DMS 273 (cell line): Measurements from ENCODE around the gene VAV3.

Source experiments
- DNase-seq: peaks from one replicate; lab custom pipeline; 2025; ENCODE audit not compliant: unreplicated experiment; lab: John Stamatoyannopoulos, UW

Gene VAV3

DNA sequence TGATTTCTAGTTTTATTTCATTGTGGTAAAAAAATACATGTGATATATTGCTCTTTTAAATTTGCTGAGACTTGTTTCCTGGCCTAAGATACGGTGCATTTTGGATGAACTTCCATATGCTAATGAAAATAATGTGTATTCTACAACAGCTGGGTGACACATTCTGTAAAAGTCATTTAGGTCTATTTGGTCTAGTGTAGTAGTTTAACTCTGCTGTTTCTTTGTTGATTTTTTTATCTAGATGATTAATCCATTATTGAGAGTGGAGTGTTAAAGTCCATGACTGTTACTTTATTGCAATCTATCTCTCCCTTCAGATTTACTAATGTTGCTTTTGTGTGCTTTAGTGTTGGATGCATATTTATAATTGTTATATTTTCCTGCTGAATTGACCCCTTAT lies 161.4 kb downstream of the VAV3 start:
- DNase-seq = no peak

DNA sequence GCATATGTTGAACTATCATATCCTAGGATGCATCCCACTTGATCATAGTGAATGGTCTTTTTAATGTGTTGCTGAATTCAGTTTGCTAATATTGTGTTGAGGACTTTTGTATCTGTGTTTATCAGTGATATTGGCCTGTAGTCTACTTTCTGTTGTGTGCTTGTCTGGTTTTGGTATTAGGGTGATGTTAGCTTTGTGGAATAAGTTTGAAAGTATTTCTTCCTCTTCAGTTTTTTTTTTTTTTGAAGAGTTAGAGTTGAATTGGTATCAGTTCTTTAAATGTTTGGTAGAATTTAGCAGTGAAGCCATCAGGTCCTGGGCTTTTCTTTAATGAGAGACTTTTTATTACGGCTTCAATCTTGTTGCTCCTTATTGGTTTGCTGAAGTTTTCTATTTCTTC lies 162.3 kb downstream of the VAV3 start:
- DNase-seq = no peak

DNA sequence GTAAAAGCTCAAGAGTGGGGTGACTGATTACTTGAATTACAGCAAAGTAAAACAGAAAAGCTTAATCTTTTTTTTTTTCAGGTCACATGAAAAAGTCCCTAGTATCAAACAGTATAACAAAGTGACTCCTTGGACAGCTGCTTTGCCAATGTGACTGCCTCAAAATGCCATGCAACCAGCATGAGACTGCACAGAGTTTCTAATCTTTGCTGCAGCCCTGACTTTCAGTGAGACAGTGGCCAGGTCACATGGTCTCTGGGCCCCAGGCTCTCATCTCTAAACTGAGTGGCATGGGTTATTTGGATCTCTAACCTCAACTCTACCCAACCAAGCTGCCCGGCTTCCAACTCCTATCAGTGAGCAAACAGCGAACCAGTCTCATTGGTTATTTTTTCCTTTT lies 169.0 kb downstream of the VAV3 start:
- no peak for DNase-seq

DNA sequence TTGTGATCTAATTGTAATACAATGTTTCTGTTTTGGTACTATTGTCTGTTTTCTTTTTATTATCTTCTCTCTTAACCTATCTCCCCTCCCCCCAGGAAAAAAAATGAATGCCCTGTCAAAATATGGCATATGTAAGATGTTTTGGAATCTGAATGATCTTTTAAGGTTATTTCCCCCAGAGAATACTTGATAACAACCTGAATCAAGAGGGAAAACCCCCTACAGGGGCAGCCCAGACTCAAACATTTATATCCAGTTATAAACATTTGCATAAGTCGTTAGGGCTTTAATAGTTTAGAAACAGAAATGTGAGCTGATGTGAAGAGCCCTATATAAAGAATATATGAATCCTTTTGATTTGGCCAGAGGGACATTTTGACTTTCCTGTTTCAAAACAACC lies 169.5 kb downstream of the VAV3 start:
- DNase-seq = no peak

DNA sequence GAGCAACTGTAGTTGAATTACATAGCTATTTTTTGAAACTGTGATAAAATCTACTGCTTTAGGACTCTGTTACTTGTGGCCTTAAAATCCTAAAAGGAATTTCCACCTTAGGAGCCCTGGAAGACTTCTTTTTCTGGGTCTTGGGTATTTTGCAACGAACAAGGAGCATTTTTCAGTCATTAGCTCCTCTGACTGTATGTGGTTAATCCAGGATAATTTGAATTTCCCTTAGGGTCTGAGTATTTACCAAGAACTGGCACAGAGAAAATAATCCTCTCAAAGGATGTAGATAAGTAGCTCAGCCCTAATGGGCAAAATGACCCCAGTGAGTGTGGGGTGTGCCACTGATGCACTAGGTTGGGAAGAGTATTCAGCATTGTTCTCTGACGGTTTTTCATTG lies 170.4 kb downstream of the VAV3 start:
- no peak for DNase-seq

DNA sequence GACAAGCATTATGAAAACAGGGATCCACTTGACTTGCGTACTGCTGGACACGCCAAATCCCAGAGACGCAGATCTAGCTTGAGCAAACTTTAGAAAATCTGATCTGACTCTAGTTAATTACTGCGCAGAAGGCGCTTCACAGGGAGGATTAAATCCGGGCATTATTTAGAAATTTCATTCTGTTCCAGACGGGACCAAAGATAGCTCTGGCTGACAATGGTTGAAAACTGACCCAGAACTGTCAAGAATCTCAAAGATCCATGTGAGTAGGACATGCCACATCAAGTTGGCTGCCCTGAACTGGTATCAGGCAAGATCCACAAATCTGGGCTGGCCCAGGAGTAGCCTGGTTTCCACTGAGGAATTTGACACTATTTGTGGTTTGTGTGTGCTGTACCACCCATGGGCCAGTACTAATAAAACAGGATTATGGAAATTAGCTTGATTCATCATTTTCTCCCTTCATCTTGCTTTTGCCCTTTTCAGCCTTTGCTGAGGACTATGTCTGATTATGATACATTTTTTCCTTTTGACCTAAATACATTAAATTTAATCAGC lies 171.0 kb downstream of the VAV3 start:
- no peak for DNase-seq

DNA sequence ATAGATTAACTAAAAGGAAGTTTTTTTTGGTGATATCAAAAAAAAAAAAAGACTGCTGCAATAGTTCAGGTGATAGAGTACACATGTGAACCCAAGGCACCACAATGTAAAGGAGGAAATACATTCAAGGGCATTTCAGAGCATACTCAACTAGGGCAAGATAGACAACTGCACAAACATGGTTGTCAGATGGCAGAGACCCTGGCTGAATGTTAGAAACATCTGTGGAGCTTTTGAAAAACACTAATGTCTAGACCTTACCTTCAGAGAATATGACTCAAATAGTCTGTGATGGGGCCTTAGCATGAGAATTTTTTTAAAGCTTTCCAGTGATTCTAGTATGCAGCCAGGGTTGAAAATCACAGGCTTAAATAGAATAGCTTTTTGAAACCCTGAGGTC lies 173.6 kb downstream of the VAV3 start:
- DNase-seq = no peak

DNA sequence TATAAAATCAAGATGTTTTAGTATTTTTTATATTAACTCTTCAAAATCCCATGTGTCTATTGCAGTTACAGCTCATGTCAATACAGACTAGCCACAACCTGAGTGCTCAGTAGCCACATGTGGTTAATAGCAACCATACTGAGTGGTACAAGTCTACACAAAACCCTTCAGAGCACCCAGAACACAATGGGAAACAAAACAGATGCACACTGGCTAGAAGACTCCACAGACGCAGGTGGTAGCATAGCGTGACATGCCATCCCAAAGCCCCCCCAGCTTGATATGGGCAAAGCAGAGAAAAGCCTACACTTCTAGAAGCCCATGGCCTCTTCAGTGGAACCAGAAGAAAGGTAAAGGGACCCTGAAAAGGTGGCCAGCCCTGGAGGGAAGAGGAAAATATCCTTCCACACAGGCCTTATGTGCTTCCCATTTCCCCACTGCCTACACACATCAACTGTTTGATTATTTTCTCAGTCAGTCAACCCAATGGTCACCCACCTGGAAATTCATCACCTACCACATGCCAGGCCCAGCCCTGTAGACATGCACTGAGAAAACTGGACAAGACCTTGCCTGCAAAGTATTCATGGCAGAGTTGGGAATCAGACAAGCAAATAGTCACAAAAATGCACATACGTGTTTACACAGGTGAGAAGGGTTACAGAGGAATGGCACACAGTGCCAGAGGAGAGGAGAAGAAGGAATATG lies 175.0 kb downstream of the VAV3 start:
- DNase-seq = no peak

DNA sequence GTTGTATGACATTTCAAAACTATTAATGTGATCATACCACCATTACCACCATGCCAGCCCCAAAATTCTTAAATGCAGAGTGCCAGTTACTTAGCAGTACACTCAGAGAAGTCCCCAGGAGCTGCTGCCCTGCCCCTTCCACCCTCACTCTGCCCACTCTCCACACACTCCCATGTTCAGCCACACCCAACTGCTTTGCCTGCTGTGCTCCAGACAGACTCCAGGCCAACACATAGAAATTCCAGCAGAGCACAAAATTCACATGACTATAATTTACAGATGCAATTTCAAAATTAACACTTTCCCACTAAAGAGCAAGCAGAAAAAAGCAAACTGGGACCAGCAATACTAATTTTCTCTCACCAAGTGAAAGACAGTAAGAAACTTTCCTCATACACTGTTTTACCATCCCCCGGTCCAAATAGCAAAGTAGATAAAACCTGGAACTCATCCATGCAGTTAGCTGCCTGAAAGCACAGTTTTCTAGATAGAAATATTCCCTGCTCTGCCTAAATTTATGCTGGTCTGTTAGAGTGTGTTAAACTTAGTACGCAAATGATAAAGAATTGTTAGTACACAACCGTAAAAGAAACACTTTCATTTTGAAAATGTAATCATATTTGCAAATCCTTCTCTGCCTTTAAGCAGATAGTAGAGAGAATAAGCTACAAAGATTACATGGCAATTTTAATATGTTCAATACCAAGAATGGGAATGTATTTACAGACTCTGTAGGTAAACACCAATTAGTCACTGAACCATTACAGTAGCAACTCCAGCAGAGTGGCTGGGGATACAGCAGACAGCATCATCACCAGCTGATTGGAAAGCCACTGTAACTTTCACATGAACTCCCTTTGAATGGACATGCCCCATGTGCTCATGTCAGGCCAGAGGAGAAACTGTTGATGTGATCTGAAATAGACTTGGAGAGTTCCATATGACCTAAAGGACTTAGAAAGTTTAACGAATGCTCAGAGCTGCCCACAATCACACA lies 176.5 kb downstream of the VAV3 start:
- no peak for DNase-seq

DNA sequence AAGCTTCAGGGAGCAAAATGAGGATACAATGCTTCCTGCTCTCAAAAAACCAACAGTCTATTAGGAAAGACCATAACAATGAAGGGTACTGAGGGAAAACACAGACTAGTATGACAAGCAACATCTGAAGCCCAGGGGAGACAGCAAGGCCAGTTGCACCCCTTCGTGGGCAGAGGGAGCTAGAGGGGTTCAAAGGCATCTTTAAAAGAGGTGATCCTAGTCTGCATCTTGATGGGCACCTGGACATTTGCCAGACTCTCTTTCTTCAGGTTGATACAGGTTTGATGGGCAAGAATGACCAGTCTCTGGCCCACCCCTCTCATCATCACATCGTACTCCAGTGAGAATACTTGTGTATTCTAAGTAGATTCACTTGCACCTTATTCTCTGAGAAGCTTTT lies 177.7 kb downstream of the VAV3 start:
- peak; percentile 53 for DNase-seq

DNA sequence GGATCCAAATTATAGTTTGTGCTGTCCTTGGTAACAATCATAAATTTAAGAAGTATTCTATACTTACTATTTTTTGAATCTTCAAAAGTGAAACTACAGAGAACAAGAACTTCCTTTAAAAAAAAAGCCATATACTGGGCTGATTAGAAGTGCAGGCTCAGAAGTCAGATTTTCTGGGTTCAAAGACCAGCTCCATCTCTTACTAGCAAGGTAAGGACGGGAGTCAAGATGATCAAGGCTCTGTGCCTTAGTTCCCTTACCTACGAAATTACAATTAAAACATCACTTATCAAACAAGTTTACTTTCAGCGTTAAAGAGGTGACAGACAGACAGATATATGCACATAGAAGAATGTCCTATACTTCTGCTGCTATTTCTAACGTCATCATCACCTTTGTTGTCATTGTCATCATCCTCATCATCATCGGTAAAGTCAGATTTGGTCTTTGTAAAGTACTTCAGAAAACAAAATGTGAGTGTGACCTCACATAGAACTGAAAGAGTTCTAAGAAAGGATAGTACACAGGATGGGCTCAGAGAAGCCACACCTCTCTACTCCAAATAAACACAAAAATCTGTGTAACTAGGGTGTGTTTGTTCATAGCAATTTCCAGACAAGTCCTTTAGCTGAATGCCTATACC lies 178.7 kb downstream of the VAV3 start:
- DNase-seq = no peak

DNA sequence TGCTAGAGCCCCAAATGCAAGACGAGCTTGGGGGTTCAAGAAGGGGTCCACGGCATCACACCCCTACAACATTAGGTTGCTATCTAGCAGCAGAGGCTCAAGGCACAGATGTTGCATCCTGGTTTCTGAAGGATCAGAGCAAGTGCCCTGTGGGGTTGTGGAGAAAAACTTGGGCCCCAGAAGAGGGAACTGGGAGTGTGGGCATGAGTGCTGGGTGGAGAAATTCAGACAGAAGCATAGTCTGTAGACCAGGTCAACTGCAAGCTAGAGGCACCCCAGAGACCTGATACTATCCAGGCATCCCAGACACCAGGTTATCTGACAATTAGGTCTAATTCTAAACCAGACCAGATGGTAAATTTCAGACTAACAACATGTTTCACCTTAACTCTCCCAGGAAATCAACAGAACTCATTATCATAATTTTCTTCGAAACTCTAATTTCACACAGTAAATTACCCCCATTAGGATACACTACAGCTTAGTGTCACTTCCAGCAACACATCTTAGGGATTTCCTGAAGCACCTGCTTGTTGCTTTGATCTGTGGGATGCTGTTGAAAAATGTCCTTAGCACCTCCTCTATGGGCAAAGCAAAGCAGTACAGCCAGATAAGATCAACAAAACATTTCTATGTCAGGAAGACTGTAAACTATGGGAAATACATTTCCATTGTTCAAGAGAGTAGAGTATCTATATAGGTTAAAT lies 179.3 kb downstream of the VAV3 start:
- peak; percentile 59 for DNase-seq

DNA sequence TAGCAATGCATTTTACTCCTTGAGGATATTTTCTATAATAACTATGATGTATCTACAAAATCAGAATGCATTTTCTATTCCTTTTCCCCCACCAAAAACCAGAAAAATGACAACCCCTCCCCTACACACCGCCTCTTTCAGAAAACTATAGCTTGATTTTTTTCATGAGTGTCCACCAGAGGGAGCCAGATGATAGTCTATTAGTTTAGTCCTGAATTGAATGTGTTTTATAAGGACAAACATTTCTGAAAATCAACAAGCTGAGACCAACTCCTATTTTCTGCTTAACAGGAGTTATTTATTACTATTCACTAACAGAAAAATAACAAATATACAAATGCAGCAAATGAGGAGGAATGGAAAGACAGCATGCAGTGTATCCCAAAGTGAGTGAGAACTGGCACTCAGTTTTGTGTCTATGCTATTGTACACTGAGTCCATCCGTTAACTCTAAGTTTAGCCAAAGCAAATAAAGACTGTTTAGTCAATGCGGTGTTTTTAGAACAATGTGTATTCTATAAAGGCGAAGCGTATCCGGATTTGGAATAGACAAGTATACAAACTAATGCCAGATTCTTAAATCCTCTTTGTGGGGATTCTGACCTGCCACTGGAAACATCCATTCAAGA lies 182.6 kb downstream of the VAV3 start:
- DNase-seq = peak; percentile 79

DNA sequence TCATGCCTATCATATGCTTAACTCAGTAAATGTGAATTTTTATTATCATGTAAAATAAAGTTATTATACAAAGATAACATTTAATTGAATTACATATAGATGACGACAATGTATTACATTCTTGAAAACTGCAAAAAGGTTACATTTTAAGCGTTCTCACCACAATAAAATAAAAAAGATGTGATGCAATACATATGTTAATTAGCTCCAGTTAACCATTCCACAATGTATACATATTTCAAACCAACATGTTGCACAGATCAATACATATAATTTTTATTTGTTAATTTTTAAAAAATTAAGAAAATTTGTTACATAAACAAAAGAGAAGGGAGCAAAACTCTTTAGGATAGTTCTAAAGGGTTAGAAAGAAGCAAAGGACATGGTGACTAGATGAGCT lies 183.7 kb downstream of the VAV3 start:
- no peak for DNase-seq

DNA sequence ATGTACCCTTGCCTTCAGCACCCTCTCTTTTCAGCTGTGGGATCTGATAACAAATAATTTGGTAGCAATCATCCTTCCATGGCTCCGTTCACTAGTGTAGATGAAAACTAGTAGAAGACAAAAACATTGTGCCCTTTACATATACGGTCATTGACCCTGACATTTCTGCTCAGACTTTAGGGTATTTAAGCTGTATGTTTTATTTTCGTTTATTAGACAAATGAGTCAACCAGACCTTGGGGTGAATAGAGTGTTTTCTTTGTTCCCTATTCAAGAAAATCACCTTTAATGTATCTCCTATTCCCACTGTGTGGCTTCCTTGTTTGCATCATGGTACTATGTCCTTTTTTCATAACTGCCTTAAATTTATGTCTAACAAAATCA lies 187.3 kb downstream of the VAV3 start:
- DNase-seq = no peak

DNA sequence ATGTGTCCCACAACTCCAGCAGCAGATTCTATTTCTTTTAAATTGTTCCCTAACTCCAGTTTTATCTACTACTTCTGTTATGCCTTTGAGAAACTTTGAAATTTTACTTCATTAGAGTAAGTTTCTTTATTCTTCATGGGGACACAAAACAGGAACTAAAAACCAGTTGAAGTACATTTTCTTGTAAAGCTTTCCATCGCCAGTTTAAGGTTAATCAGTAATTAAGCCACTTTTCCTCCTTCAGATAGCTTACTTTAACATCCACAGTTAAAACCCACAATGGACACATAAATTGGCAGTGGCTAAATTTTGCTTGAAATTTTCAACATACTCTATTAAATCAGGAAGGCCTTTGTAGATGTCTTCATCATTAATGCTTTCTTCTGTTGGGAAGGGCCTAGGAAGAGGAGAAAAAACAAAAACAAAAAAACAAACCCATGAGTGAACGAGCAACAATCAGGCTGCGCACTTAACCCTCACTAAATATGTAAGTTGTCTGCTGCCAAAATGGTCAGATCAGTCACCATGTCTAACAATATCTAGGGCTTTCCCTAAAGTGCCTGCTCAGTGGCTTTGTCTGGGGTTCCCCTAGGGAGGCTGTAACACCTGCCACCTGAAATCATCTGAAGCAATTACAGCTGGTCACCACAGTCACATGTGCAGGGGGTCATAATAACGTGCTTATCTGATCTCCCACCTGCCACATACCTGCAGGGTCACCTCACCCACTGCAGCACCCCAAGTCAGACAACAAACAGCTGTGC lies 187.9 kb downstream of the VAV3 start:
- no peak for DNase-seq

DNA sequence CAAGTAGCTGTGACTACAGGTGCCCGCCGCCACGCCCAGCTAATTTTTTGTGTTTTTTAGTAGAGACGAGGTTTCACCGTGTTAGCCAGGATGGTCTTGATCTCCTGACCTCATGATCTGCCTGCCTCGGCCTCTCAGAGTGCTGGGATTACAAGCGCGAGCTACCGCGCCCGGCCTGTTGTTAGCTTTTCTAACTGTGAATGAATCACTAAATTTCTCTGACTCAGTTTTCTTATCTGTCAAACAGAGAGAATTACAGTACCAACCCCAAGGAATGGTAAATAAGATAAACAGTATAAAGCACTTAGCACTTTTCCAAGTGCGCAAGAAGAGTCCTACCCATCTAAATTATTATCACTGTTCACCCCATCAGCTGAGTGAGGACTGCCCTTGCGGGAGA lies 193.6 kb downstream of the VAV3 start:
- DNase-seq = no peak

DNA sequence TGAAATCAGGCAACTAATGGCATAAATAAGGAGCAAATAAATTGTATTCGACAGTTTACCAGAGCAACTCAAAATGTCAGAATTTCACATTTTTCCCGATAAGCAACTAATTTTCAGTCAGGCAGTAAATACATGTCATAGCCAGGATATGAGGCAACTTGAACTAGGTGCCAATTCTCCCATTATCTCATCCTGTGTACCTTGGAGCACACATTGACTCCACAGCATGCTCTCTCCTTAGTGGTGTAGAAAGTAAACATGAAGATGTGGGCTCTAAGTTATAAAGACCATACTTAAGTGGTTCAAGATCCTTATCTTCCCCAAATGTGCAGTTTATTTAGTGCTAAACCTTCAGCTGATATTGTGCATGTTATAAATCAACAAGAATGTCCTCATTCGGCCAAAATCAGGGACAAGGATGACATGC lies 197.8 kb downstream of the VAV3 start:
- DNase-seq = no peak

DNA sequence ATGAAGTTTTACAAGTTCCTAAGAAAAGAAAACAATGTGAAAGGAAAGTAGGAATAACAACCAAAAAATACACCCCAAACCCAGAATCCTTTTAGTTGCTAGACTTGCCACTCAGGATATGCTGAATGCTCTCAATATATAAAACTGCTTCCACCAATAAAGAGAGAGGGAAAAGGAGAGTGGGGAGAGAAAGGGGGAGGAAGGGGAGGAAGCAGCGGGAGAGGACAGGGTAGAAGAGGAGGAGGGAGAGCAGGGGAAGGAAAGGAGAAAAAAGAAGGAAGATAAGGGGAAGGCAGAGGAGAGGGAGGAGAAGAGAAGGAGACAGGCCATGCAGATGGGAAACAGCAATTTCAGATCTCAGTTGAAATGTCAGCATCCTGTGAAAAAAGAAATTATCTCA lies 198.4 kb downstream of the VAV3 start:
- DNase-seq = no peak
